Esophagus muscularis mucosa (tissue), 4 donors: Measurements from ENCODE around the gene AIG1. TPM values are rescaled to one million over a fixed set of nuclear protein-coding genes. Genes with fewer than 3 reads are reported as not detected.
"Not testable (repeated sequence)": the region's sequence is repeated elsewhere in the genome, so short reads cannot be mapped to it uniquely, and the experiment has no call there.

Experiments used
- DNase-seq: peaks from one replicate; pipeline ENCODE4 v3.0.0-alpha.2; 2017; ENCODE audit errors: extremely low spot score
- H3K27ac ChIP-seq, 4 donors: fragments of 200-600 bp; sonication (generic); replicated peaks in 1 of 4; 1 replicate in 3 of 4; 2 replicates in 1 of 4; pipeline ENCODE4 v1.5.1; 2016 to 2019; ENCODE audit warnings: mild to moderate bottlenecking in 1 of 4
- H3K27me3 ChIP-seq, 4 donors: fragments of 200-600 bp; sonication (generic); one replicate each; pipeline versions ENCODE4 v1.5.1 to v1.6.0; 2016 to 2019
- H3K36me3 ChIP-seq, 4 donors: fragments of 200-600 bp; sonication (generic); one replicate each; pipeline ENCODE4 v1.5.1; 2016 to 2019
- H3K4me1 ChIP-seq, 4 donors: fragments of 200-600 bp; sonication (generic); one replicate each; pipeline ENCODE4 v1.5.1; 2016 to 2019
- H3K4me3 ChIP-seq, 4 donors: fragments of 200-600 bp; sonication (generic); 1 replicate in 2 of 4; 2 replicates in 2 of 4; pipeline ENCODE4 v1.5.1; 2016 to 2019; ENCODE audit warnings: mild to moderate bottlenecking in 4 of 4, moderate library complexity in 1 of 4
- H3K9me3 ChIP-seq, 4 donors: fragments of 200-600 bp; sonication (generic); 1 replicate in 3 of 4; 2 replicates in 1 of 4; pipeline ENCODE4 v1.5.1; 2016 to 2019
- EP300 ChIP-seq: sonication (generic); formaldehyde crosslinking; IDR thresholded peaks from one replicate; pipeline ENCODE4 v1.6.1; 2017; ENCODE audit warnings: antibody characterized with exemption
- POLR2A ChIP-seq: fragments of 450-650 bp; IDR thresholded peaks from one replicate; pipeline ENCODE4 v1.6.1; 2017; ENCODE audit warnings: antibody characterized with exemption, moderate library complexity, mild to moderate bottlenecking, low read depth
- POLR2AphosphoS5 ChIP-seq, 2 donors: sonication (generic); formaldehyde crosslinking; IDR thresholded peaks; one replicate each; pipeline ENCODE4 v1.6.1; 2017; ENCODE audit warnings: antibody characterized with exemption in 2 of 2
- WGBS: methylation state at CpG from one replicate; pipeline ENCODE4 v1.1.5; 2018; 5-methylcytosine and 5-hydroxymethylcytosine counted together
- intact Hi-C: fragments of 100-400 bp; cut with DNase I; formaldehyde crosslinking; loops from one replicate; pipeline ENCODE4 v1.15.1; 2023
- total RNA-seq, 4 donors: library from RNA; depleted of rRNA; stranded (reverse); fragments of >200 nt; gene quantifications; one replicate each; pipeline versions ENCODE4 v1.1.0 to v1.2.1, GENCODE V29; 2016
- TF ChIP-seq, protein P1 (sequence below), 3 experiments: fragments of 200-600 bp in 2 of 3; fragments of 450-650 bp in 1 of 3; sonication (generic) in 2 of 3; IDR thresholded peaks; one replicate each; pipeline ENCODE4 v1.5.1; 2017 to 2019; ENCODE audit warnings: antibody characterized with exemption in 3 of 3, mild to moderate bottlenecking in 2 of 3, moderate library complexity in 1 of 3

AIG1 gene
- total RNA-seq, 4 donors from 2014 or later: 21.0 to 26.3 (median 23.4) TPM

DNA sequence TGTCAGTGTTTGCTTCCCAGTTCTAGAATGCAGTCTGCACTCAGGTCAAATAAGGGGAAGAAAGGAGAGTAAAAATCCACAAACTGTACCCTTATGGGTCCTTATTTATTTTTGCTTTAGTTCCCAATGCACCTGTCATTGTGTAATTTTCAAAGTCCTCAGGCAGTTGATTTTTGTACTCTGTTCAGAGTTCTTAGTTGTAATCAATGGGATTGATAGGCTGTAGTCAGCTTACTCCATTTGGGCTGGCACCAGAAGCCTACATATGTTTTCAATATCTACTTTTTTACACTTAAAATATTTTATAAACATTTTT lies 18.6 kb downstream of the AIG1 start:
- intact Hi-C loops: no loop called here
- Histone ChIP-seq H3K27me3 (no peaks in the 10 kb centered on the region), H3K9me3 (peaks cover 0 to 13% (median 4%) of the 10 kb centered on the region in 4 donors), H3K27ac (no peak overlapping the region), H3K4me3 (no peak overlapping the region), H3K36me3 (no peaks in the 10 kb centered on the region), H3K4me1 (no peaks in the 10 kb centered on the region)
- DNase-seq: no peak
- TF ChIP-seq, protein P1, sequence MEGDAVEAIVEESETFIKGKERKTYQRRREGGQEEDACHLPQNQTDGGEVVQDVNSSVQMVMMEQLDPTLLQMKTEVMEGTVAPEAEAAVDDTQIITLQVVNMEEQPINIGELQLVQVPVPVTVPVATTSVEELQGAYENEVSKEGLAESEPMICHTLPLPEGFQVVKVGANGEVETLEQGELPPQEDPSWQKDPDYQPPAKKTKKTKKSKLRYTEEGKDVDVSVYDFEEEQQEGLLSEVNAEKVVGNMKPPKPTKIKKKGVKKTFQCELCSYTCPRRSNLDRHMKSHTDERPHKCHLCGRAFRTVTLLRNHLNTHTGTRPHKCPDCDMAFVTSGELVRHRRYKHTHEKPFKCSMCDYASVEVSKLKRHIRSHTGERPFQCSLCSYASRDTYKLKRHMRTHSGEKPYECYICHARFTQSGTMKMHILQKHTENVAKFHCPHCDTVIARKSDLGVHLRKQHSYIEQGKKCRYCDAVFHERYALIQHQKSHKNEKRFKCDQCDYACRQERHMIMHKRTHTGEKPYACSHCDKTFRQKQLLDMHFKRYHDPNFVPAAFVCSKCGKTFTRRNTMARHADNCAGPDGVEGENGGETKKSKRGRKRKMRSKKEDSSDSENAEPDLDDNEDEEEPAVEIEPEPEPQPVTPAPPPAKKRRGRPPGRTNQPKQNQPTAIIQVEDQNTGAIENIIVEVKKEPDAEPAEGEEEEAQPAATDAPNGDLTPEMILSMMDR (IDR thresholded peaks at IDR 0.05): no peak
- TF ChIP-seq POLR2AphosphoS5 (IDR thresholded peaks at IDR 0.05) (no peak), POLR2A (no peak), EP300 (no peak)

DNA sequence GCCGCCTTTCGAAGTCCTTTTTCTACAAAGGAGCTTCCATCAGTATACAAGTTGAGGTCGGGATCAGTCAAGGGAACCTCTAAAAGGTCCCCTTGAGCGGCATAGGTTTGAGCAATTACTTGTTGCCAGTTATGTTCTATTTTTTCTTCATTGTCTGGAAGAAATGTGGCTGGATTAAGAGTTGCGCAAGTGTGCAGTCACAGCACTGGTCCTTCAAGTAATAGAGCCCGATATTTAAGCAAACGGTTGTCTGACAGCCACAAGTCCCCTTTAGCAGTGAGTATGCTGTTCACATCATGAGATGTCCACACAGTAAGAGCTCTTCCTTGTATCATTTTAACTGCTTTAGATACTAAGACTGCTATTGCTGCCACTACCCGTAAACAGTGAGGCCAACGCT lies 21.6 kb downstream of the AIG1 start:
- H3K27me3 ChIP-seq, H3K9me3 ChIP-seq, DNase-seq, intact Hi-C loops, H3K4me3 ChIP-seq, H3K36me3 ChIP-seq, H3K4me1 ChIP-seq, H3K27ac ChIP-seq: not testable (repeated sequence)
- 96% methylated on average over 9 of the region's 9 CpGs for WGBS

DNA sequence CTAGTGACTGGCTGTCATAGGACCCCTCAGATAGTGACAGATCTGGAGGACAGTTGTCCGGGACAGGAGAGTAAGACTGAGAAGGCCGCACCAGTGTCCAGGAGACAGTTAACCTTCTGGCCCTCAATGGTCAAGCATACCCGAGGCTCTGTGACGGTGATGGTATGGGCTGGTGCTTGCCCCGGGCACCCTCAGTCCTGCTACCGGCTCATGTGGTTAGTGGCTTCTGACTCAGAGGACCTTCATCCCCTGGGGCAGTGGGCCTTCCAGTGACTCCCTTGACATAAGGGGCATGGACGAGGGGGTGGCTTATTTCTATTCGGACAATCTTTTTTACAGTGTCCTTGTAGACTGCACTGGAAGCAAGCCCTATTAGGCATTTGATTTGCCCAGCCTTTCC lies 23.3 kb downstream of the AIG1 start:
- 87% methylated on average over 7 of the region's 8 CpGs for WGBS
- intact Hi-C loops, H3K27ac ChIP-seq, H3K4me1 ChIP-seq, H3K4me3 ChIP-seq, H3K27me3 ChIP-seq, H3K36me3 ChIP-seq, H3K9me3 ChIP-seq, DNase-seq: not testable (repeated sequence)

DNA sequence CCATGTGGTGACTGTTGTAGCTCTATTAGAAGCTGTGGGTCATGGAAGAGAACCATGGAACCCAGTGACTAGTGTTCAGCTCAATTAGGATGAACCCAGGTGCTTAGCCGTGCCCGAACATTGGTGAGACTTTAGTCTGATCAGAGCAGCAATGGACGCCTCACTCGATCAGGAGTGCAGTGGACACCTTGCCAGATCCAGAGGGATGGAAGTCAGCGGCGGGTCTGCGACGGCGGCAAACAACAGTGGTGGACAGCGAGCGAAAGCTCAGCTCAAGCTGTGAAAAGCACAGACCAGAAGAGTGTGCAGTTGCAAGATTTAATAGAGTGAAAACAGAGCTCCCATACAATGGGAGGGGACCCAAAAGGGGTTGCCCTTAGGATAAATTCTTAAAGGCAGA lies 26.6 kb downstream of the AIG1 start:
- DNase-seq, intact Hi-C loops, H3K4me3 ChIP-seq, H3K4me1 ChIP-seq, H3K36me3 ChIP-seq, H3K27me3 ChIP-seq, H3K9me3 ChIP-seq, H3K27ac ChIP-seq: not testable (repeated sequence)
- WGBS: 97% methylated on average over 11 of the region's 11 CpGs

DNA sequence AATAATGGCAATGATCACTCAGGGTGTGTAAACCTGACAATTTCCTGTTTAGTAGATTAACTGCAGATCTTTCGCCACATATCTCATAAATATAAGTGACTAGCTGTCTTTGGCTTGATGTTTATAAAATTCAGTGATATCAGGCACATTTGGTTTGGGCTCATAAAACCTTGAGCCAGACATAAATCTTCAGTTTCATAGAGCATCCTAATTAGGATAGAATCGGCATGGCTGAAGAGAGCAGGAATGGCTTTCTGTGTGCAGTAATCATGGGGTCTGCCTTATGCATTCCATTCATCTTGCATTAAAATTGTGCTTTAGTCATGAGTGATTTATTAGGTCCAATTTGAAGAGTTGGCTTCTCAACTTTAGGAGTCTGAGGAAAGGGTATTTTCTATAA lies 27.2 kb downstream of the AIG1 start:
- intact Hi-C loops: no loop called here
- WGBS: 92% methylated on average over 2 of the region's 2 CpGs

DNA sequence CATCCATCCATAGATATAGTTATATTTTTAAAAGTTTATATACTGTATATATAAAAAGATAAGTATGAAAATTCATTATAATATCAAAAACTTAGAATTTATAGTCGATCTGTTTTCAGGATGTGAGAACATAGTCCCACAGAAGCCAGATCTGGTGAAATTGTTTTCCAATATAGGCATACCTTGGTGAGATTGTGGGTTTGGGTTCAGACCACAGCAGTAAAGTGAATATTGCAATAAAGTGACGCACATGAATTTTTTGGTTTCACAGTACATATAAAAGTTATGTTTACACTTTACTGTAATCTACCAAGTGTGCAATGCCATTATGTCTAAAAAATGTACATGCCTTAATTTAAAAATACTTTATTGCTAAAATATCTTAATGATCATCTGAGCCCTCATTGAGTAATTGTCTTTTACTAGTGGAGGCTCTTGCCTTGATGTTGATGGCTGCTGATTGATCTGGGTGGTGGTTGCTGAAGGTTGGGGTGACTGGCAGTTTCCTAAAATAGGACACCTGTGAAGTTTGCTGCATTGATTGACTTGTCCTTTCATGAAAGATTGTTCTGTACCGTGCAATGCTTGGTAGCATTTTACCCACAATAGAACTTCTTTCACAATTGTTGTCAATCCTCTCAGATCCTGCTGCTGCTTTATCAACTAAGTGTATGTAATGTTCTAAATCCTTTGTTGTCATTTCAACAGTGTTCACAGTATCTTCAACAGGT lies 29.8 kb downstream of the AIG1 start:
- Histone ChIP-seq H3K4me1 (no peaks in the 10 kb centered on the region), H3K9me3 (no peaks in the 10 kb centered on the region), H3K36me3 (no peaks in the 10 kb centered on the region), H3K27me3 (no peaks in the 10 kb centered on the region), H3K27ac (no peak overlapping the region), H3K4me3 (no peak overlapping the region)
- intact Hi-C loops: no loop called here
- WGBS: 99% methylated on average over 3 of the region's 3 CpGs
- DNase-seq: no peak
- TF ChIP-seq, protein P1 (IDR thresholded peaks at IDR 0.05): no peak
- no peak for TF ChIP-seq POLR2AphosphoS5 (IDR thresholded peaks at IDR 0.05)
- no peak for TF ChIP-seq EP300
- TF ChIP-seq POLR2A: no peak

More for the DNA sequence above, 27.2 kb downstream of the AIG1 start:
- Histone ChIP-seq H3K9me3 (no peaks in the 10 kb centered on the region), H3K4me3 (no peak overlapping the region), H3K27me3 (no peaks in the 10 kb centered on the region), H3K4me1 (no peaks in the 10 kb centered on the region), H3K27ac (no peak overlapping the region), H3K36me3 (no peaks in the 10 kb centered on the region)
- no peak for DNase-seq
- TF ChIP-seq, protein P1 (IDR thresholded peaks at IDR 0.05): no peak
- TF ChIP-seq POLR2AphosphoS5 (IDR thresholded peaks at IDR 0.05) (no peak), EP300 (no peak), POLR2A (no peak)
